ENCODE data around the gene PDLIM1. TPM values are rescaled to one million over a fixed set of nuclear protein-coding genes. Genes with fewer than 3 reads are reported as not detected.

The PDLIM1 gene
- total and polyA plus RNA-seq, 2 donors (not counting 1 experiment from before 2014, with no cell fraction given): 24.3 to 390 TPM

DNA sequence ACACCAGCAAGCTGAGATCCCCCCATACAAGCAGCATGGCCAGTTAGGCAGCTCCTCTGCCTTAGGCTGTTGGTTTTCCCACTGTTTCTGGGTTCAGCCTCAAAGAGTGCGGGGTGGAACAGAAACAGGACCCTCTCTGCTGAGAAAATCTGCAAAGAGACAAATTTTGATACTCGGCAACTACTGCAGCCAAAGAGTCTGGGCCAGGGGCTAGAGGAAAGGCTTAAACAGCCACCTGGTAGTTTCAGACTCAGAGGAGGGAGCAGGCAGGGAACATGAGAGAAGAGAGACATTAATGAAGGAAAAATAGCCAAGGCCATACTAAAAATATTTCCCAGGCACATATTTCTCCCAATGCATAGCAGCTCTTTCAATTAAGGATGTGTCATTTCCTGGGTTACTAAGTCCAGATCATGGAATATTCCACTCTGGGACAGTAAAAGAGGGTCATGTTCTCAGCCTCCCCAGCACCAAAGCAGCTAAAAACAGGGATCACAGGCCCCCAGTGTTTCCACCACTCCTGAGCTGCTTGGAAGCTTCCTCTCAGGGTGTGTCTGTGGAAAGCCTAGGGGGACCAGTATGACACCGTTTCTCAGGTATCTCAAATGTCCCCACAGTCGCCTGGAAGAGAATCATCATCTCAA, 29.8 kb downstream of the PDLIM1 start:
- Histone ChIP-seq H3K27ac (ENCODE audit: insufficient read depth, low read length) (peak overlapping the region; percentile 76), H3K4me2 (ENCODE audit: extremely low read depth, insufficient read depth, low read length) (peak overlapping the region; percentile 51), H4K20me1 (ENCODE audit: control insufficient read depth, extremely low read depth, insufficient read depth, low read length) (no peaks in the 10 kb centered on the region), H3K4me1 (ENCODE audit: control insufficient read depth, extremely low read depth, insufficient read depth, low read length) (peaks cover 14% of the 10 kb centered on the region), H3K9me3 (ENCODE audit: control insufficient read depth, insufficient read depth, low read depth, low read length) (no peaks in the 10 kb centered on the region), H3K27me3 (ENCODE audit: control insufficient read depth, insufficient read depth, low read length) (no peaks in the 10 kb centered on the region), H3K9ac (ENCODE audit: insufficient read depth, low read length) (peak overlapping the region; percentile 20), H3K4me3 (replicated peaks in 1 of 4; ENCODE audit: control extremely low read depth in 1 of 4, insufficient read depth in 1 of 4, low read depth in 3 of 4, low read length in 4 of 4) (no peak overlapping the region), H3K36me3 (ENCODE audit: control insufficient read depth, insufficient read depth, low read length) (no peaks in the 10 kb centered on the region), H3K79me2 (ENCODE audit: control insufficient read depth, insufficient read depth, low read length) (peaks cover 2% of the 10 kb centered on the region), H2AFZ (ENCODE audit: low read length) (no peak overlapping the region)
- no peak for TF ChIP-seq EZH2 (IDR thresholded peaks at IDR 0.05; ENCODE audit: low read length, missing control alignments)
- TF ChIP-seq, protein P1, sequence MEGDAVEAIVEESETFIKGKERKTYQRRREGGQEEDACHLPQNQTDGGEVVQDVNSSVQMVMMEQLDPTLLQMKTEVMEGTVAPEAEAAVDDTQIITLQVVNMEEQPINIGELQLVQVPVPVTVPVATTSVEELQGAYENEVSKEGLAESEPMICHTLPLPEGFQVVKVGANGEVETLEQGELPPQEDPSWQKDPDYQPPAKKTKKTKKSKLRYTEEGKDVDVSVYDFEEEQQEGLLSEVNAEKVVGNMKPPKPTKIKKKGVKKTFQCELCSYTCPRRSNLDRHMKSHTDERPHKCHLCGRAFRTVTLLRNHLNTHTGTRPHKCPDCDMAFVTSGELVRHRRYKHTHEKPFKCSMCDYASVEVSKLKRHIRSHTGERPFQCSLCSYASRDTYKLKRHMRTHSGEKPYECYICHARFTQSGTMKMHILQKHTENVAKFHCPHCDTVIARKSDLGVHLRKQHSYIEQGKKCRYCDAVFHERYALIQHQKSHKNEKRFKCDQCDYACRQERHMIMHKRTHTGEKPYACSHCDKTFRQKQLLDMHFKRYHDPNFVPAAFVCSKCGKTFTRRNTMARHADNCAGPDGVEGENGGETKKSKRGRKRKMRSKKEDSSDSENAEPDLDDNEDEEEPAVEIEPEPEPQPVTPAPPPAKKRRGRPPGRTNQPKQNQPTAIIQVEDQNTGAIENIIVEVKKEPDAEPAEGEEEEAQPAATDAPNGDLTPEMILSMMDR (conservative IDR thresholded peaks at IDR 0.05 in 1 of 2, IDR thresholded peaks at IDR 0.05 in 1 of 2; ENCODE audit: low read depth in 1 of 2, low read length in 2 of 2): no peak
- peak in 1 of 2 donors; percentile 84 for DNase-seq (ENCODE audit: low read depth in 2 of 2)

DNA sequence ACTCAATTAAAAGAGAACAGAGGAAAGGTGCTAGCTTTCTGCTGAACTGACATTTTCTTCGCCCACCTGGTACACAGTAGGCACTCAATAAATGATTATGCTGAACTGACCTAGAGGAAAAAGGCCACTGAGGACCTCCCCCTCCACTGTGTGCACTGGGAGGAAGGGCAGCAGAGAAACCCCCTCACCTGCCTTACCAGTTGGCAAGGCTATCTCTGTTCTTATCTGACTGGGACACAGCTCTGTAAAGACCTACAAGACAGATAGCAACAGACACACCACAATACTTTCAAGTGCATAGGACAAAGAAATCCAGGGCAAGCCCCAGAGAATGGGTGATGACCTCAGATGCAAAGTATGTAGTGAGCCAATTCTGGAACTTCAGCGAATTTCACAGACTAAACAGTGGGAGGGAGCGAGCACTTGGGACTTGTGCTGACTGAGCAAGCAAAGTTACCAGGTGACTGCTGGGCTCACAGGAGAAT, 30.4 kb downstream of the PDLIM1 start:
- H3K4me1 ChIP-seq (ENCODE audit: control insufficient read depth, extremely low read depth, insufficient read depth, low read length): peaks cover 14% of the 10 kb centered on the region
- no peak overlapping the region for H3K4me3 ChIP-seq (replicated peaks in 1 of 4; ENCODE audit: control extremely low read depth in 1 of 4, insufficient read depth in 1 of 4, low read depth in 3 of 4, low read length in 4 of 4)
- H3K79me2 ChIP-seq (ENCODE audit: control insufficient read depth, insufficient read depth, low read length): peaks cover 4% of the 10 kb centered on the region
- peak overlapping the region; percentile 51 for H3K4me2 ChIP-seq (ENCODE audit: extremely low read depth, insufficient read depth, low read length)
- no peak overlapping the region for H2AFZ ChIP-seq (ENCODE audit: low read length)
- DNase-seq (ENCODE audit: low read depth in 2 of 2): peak; percentile 74 to 96
- H3K27me3 ChIP-seq (ENCODE audit: control insufficient read depth, insufficient read depth, low read length): no peaks in the 10 kb centered on the region
- no peaks in the 10 kb centered on the region for H3K36me3 ChIP-seq (ENCODE audit: control insufficient read depth, insufficient read depth, low read length)
- peak overlapping the region; percentile 76 for H3K27ac ChIP-seq (ENCODE audit: insufficient read depth, low read length)
- no peaks in the 10 kb centered on the region for H3K9me3 ChIP-seq (ENCODE audit: control insufficient read depth, insufficient read depth, low read depth, low read length)
- H4K20me1 ChIP-seq (ENCODE audit: control insufficient read depth, extremely low read depth, insufficient read depth, low read length): no peaks in the 10 kb centered on the region
- H3K9ac ChIP-seq (ENCODE audit: insufficient read depth, low read length): no peak overlapping the region
- TF ChIP-seq EZH2 (IDR thresholded peaks at IDR 0.05; ENCODE audit: low read length, missing control alignments): no peak
- TF ChIP-seq, protein P1 (conservative IDR thresholded peaks at IDR 0.05 in 1 of 2, IDR thresholded peaks at IDR 0.05 in 1 of 2; ENCODE audit: low read depth in 1 of 2, low read length in 2 of 2): no peak

DNA sequence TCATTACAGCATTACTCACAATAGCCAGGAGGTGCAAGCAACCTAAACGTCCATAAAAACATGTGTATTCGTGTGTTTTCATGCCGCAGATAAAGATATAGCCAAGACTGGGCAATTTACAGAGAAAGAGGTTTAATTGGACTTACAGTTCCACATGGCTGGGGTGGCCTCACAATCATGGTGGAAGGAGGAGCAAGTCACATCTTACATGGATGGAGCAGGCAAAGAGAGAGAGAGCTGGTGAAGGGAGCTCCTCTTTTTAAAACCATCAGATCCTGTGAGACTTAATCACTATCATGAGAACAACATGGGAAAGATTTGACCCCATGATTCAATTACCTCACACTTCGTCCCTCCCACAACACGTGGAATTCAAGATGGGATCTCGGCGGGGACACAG, 33.0 kb downstream of the PDLIM1 start:
- no peaks in the 10 kb centered on the region for H3K36me3 ChIP-seq (ENCODE audit: control insufficient read depth, insufficient read depth, low read length)
- no peaks in the 10 kb centered on the region for H4K20me1 ChIP-seq (ENCODE audit: control insufficient read depth, extremely low read depth, insufficient read depth, low read length)
- peaks cover 12% of the 10 kb centered on the region for H3K79me2 ChIP-seq (ENCODE audit: control insufficient read depth, insufficient read depth, low read length)
- DNase-seq (ENCODE audit: low read depth in 2 of 2): no peak
- peaks cover 11% of the 10 kb centered on the region for H3K4me1 ChIP-seq (ENCODE audit: control insufficient read depth, extremely low read depth, insufficient read depth, low read length)
- H3K9me3 ChIP-seq (ENCODE audit: control insufficient read depth, insufficient read depth, low read depth, low read length): no peaks in the 10 kb centered on the region
- no peak overlapping the region for H3K4me3 ChIP-seq (replicated peaks in 1 of 4; ENCODE audit: control extremely low read depth in 1 of 4, insufficient read depth in 1 of 4, low read depth in 3 of 4, low read length in 4 of 4)
- no peak overlapping the region for H3K27ac ChIP-seq (ENCODE audit: insufficient read depth, low read length)
- no peaks in the 10 kb centered on the region for H3K27me3 ChIP-seq (ENCODE audit: control insufficient read depth, insufficient read depth, low read length)
- no peak overlapping the region for H3K4me2 ChIP-seq (ENCODE audit: extremely low read depth, insufficient read depth, low read length)
- TF ChIP-seq EZH2 (IDR thresholded peaks at IDR 0.05; ENCODE audit: low read length, missing control alignments): no peak
- TF ChIP-seq, protein P1 (conservative IDR thresholded peaks at IDR 0.05 in 1 of 2, IDR thresholded peaks at IDR 0.05 in 1 of 2; ENCODE audit: low read depth in 1 of 2, low read length in 2 of 2): no peak
- no peak overlapping the region for H3K9ac ChIP-seq (ENCODE audit: insufficient read depth, low read length)
- no peak overlapping the region for H2AFZ ChIP-seq (ENCODE audit: low read length)
